HCT116 (cell line): ENCODE data around the gene RUNX1. TPM values are rescaled to one million over a fixed set of nuclear protein-coding genes. Genes with fewer than 3 reads are reported as not detected.

Experiments used
- ATAC-seq: fragments of 200-7000 bp; cut with Tn5 transposase; 2 replicates; pipeline ENCODE4 v1.9.1; 2020; ENCODE audit warnings: mild to moderate bottlenecking, moderate library complexity
- BruUV-seq: library from RNA; stranded (reverse); fragments of 400-500 nt; replicated peaks from 2 replicates; lab custom pipeline; 2021; lab: Mats Ljungman, UMichigan
- CTCF ChIA-PET: fragments of 300-600 bp; sonication (Branson Sonifier 250); formaldehyde crosslinking; loops from one replicate; lab custom pipeline; 2021; ENCODE audit warnings: antibody characterized with exemption; lab: Charles Lee
- POLR2A ChIA-PET: fragments of 300-600, 350-600 bp; sonication (Branson Sonifier 250); formaldehyde crosslinking; loops from one replicate; lab custom pipeline; 2021; ENCODE audit warnings: antibody characterized with exemption; lab: Charles Lee
- RAD21 ChIA-PET, 2 experiments: fragments of 300-600 bp; sonication (Branson Sonifier 250); formaldehyde crosslinking; loops; one replicate each; lab custom pipeline; 2023; ENCODE audit warnings: low total read pairs in 2 of 2; ENCODE audit not compliant: uncharacterized antibody in 2 of 2, unreplicated experiment in 2 of 2, low non-redundant PET in 1 of 2; lab: Charles Lee
- DNase-seq: peaks from one replicate; pipeline ENCODE4 v3.0.0-alpha.2; 2010; ENCODE audit warnings: low read depth, low spot score
- H2AFZ ChIP-seq: fragments of 200-600 bp; shearing (Covaris generic), sonication (generic); 2 replicates; pipeline ENCODE4 v1.6.1; 2017; ENCODE audit warnings: low read depth, mixed run types, mixed read lengths, antibody characterized with exemption, low read length; ENCODE audit not compliant: poor library complexity, severe bottlenecking
- H3K27ac ChIP-seq: 2 replicates; pipeline ENCODE4 v1.5.1; 2012; ENCODE audit warnings: low read depth, low read length
- H3K27me3 ChIP-seq: fragments of 200-600 bp; sonication (generic); 2 replicates; pipeline ENCODE4 v1.6.1; 2016; ENCODE audit warnings: mixed run types, low read length, mixed read lengths; ENCODE audit not compliant: insufficient read depth
- H3K36me3 ChIP-seq, 2 experiments: fragments of 200-500 bp in 1 of 2; fragments of 200-600 bp in 1 of 2; sonication (Bioruptor generic) in 1 of 2; sonication (generic) in 1 of 2; 2 replicates each; pipeline versions ENCODE4 v1.5.1 to v1.6.1; 2014 to 2016; ENCODE audit warnings: low read length in 2 of 2, inconsistent platforms in 1 of 2, mixed read lengths in 1 of 2, mixed run types in 1 of 2; ENCODE audit not compliant: insufficient read depth in 2 of 2, control insufficient read depth in 1 of 2
- H3K4me1 ChIP-seq, 2 experiments: fragments of 200-600 bp in 1 of 2; sonication (generic) in 1 of 2; 2 replicates each; pipeline versions ENCODE4 v1.5.1 to v1.6.1; 2012 to 2017; ENCODE audit warnings: low read length in 2 of 2, inconsistent platforms in 1 of 2, mild to moderate bottlenecking in 1 of 2, mixed read lengths in 1 of 2, mixed run types in 1 of 2, moderate library complexity in 1 of 2; ENCODE audit not compliant: insufficient read depth in 2 of 2, control insufficient read depth in 1 of 2
- H3K4me2 ChIP-seq: fragments of 200-600 bp; sonication (generic); 2 replicates; pipeline ENCODE4 v1.6.1; 2017; ENCODE audit warnings: mixed run types, low read length, mixed read lengths
- H3K4me3 ChIP-seq, 2 experiments: fragments of 200-600 bp in 1 of 2; sonication (generic) in 1 of 2; replicated peaks in 1 of 2; 2 replicates each; pipeline ENCODE4 v1.5.1; 2011 to 2016; ENCODE audit warnings: low read length in 2 of 2, control low read depth in 1 of 2, low read depth in 1 of 2, mild to moderate bottlenecking in 1 of 2, mixed read lengths in 1 of 2, mixed run types in 1 of 2
- H3K79me2 ChIP-seq: fragments of 200-600 bp; sonication (generic); 2 replicates; pipeline ENCODE4 v1.6.1; 2017; ENCODE audit warnings: mild to moderate bottlenecking, mixed run types, low read length, moderate library complexity, mixed read lengths; ENCODE audit not compliant: insufficient read depth
- H3K9ac ChIP-seq: fragments of 200-600 bp; sonication (generic); 2 replicates; pipeline ENCODE4 v1.6.1; 2016; ENCODE audit warnings: low read length, mixed read lengths
- H3K9me2 ChIP-seq: fragments of 200-600 bp; sonication (generic), shearing (Covaris generic); 2 replicates; pipeline ENCODE4 v1.6.1; 2017; ENCODE audit warnings: mixed run types, mild to moderate bottlenecking, moderate library complexity; ENCODE audit not compliant: insufficient read depth
- H3K9me3 ChIP-seq, 2 experiments: fragments of 200-500 bp in 1 of 2; fragments of 200-600 bp in 1 of 2; sonication (Bioruptor generic) in 1 of 2; sonication (generic) in 1 of 2; 2 replicates each; pipeline ENCODE4 v1.6.1; 2014 to 2017; ENCODE audit warnings: low read length in 2 of 2, mixed read lengths in 2 of 2, inconsistent platforms in 1 of 2, low read depth in 1 of 2, mild to moderate bottlenecking in 1 of 2, mixed run types in 1 of 2, moderate library complexity in 1 of 2; ENCODE audit not compliant: control insufficient read depth in 1 of 2, insufficient read depth in 1 of 2
- H4K20me1 ChIP-seq: fragments of 200-600 bp; sonication (generic), shearing (Covaris generic); 2 replicates; pipeline ENCODE4 v1.6.1; 2017; ENCODE audit warnings: mixed run types, mild to moderate bottlenecking, moderate library complexity; ENCODE audit not compliant: insufficient read depth
- ATF3 ChIP-seq: IDR thresholded peaks from 2 replicates; pipeline ENCODE4 v1.6.1; 2012
- CTCF ChIP-seq, 3 experiments: fragments of 200-600 bp in 1 of 3; sonication (generic) in 1 of 3; IDR thresholded peaks in 2 of 3; conservative IDR thresholded peaks in 1 of 3; 2 replicates each; pipeline ENCODE4 v1.5.1; 2012 to 2017; ENCODE audit warnings: low read depth in 2 of 3, low read length in 2 of 3, antibody characterized with exemption in 1 of 3, borderline replicate concordance in 1 of 3, control low read depth in 1 of 3, mild to moderate bottlenecking in 1 of 3, mixed read lengths in 1 of 3, mixed run types in 1 of 3, moderate library complexity in 1 of 3; ENCODE audit not compliant: insufficient read depth in 1 of 3
- EGR1 ChIP-seq: IDR thresholded peaks from 2 replicates; pipeline ENCODE4 v1.6.1; 2012; ENCODE audit warnings: low read depth
- ELF1 ChIP-seq: IDR thresholded peaks from 2 replicates; pipeline ENCODE4 v1.6.1; 2012; ENCODE audit warnings: low read depth, borderline replicate concordance
- EZH2 ChIP-seq: fragments of 200-600 bp; sonication (generic); IDR thresholded peaks from 2 replicates; pipeline ENCODE4 v1.6.1; 2017; ENCODE audit warnings: antibody characterized with exemption, mixed run types
- JUND ChIP-seq: IDR thresholded peaks from 2 replicates; pipeline ENCODE4 v1.6.1; 2012
- MAX ChIP-seq: IDR thresholded peaks from 2 replicates; pipeline ENCODE4 v1.6.1; 2012
- REST ChIP-seq: IDR thresholded peaks from 2 replicates; pipeline ENCODE4 v1.6.1; 2012; ENCODE audit warnings: low read depth
- SRF ChIP-seq: IDR thresholded peaks from 2 replicates; pipeline ENCODE4 v1.6.1; 2012; ENCODE audit warnings: low read depth
- TCF7L2 ChIP-seq: IDR thresholded peaks from 2 replicates; pipeline ENCODE4 v1.7.0; 2011; ENCODE audit warnings: borderline replicate concordance, inconsistent platforms; ENCODE audit not compliant: insufficient read depth, insufficient read length; ENCODE audit errors: extremely low read depth
- YY1 ChIP-seq: IDR thresholded peaks from 2 replicates; pipeline ENCODE4 v1.6.1; 2011; ENCODE audit warnings: low read length, low read depth, moderate library complexity, mild to moderate bottlenecking; ENCODE audit not compliant: insufficient replicate concordance; ENCODE audit errors: extremely low read depth
- ZBTB33 ChIP-seq: IDR thresholded peaks from 2 replicates; pipeline ENCODE4 v1.6.1; 2011; ENCODE audit warnings: mild to moderate bottlenecking, low read length, moderate library complexity; ENCODE audit not compliant: insufficient replicate concordance; ENCODE audit errors: extremely low read depth
- intact Hi-C: fragments of 100-400 bp; cut with micrococcal nuclease; formaldehyde crosslinking; loops from 2 replicates; pipeline ENCODE4 v1.10.0; 2022
- total RNA-seq: library from RNA; stranded (reverse); gene quantifications from one replicate; pipeline ENCODE4 v1.2.1, GENCODE V29; 2021; ENCODE audit not compliant: unreplicated experiment

Gene RUNX1
- total RNA-seq, 1 experiment from 2014 or later = 33.5 TPM

GRCh38 chr21:35011681-35012080 lies 37.4 kb downstream of the RUNX1 start:
- Histone ChIP-seq H2AFZ (no peak overlapping the region), H3K36me3 (no peaks in the 10 kb centered on the region), H3K9ac (no peak overlapping the region), H3K4me1 (no peaks in the 10 kb centered on the region), H3K27ac (no peak overlapping the region), H3K9me2 (no peaks in the 10 kb centered on the region), H3K9me3 (no peaks in the 10 kb centered on the region), H3K79me2 (no peaks in the 10 kb centered on the region), H3K4me2 (no peak overlapping the region), H3K4me3 (no peak overlapping the region), H4K20me1 (no peaks in the 10 kb centered on the region), H3K27me3 (no peaks in the 10 kb centered on the region)
- BruUV-seq = no TSS peak
- POLR2A ChIA-PET = no interaction called here
- intact Hi-C loops = no loop called here
- TF ChIP-seq MAX (no peak), SRF (no peak), CTCF (IDR thresholded peaks at IDR 0.05 in 2 of 3, conservative IDR thresholded peaks at IDR 0.05 in 1 of 3; ENCODE audit: borderline replicate concordance in 1 of 3, insufficient read depth in 1 of 3, low read depth in 2 of 3, low read length in 2 of 3) (no peak), ELF1 (no peak), ATF3 (no peak), REST (no peak), EGR1 (no peak), ZBTB33 (no peak), TCF7L2 (no peak), EZH2 (no peak), YY1 (no peak), JUND (no peak)
- ATAC-seq (no peak), DNase-seq (no peak)
- RAD21 ChIA-PET = no interaction called here
- CTCF ChIA-PET = no interaction called here
